ENCODE measurements around the gene ACTL7A.

- TF ChIP-seq MAFK (IDR thresholded peaks at IDR 0.05; ENCODE audit: low read depth, low read length) (no peak), RAD21 (IDR thresholded peaks at IDR 0.05; ENCODE audit: low read length) (no peak), POLR2A (IDR thresholded peaks at IDR 0.05; ENCODE audit: low read depth, low read length) (no peak), RFX5 (IDR thresholded peaks at IDR 0.05; ENCODE audit: low read depth, low read length) (no peak), CHD1 (IDR thresholded peaks at IDR 0.05; ENCODE audit: low read depth, low read length) (no peak), RCOR1 (IDR thresholded peaks at IDR 0.05; ENCODE audit: insufficient replicate concordance, low read length) (no peak), CEBPB (IDR thresholded peaks at IDR 0.05; ENCODE audit: low read depth, low read length) (no peak), BHLHE40 (IDR thresholded peaks at IDR 0.05; ENCODE audit: low read depth, low read length) (no peak), FOS (IDR thresholded peaks at IDR 0.05; ENCODE audit: low read depth, low read length) (no peak), MXI1 (IDR thresholded peaks at IDR 0.05; ENCODE audit: borderline replicate concordance, low read depth, low read length) (no peak)
- TF ChIP-seq, protein P1, sequence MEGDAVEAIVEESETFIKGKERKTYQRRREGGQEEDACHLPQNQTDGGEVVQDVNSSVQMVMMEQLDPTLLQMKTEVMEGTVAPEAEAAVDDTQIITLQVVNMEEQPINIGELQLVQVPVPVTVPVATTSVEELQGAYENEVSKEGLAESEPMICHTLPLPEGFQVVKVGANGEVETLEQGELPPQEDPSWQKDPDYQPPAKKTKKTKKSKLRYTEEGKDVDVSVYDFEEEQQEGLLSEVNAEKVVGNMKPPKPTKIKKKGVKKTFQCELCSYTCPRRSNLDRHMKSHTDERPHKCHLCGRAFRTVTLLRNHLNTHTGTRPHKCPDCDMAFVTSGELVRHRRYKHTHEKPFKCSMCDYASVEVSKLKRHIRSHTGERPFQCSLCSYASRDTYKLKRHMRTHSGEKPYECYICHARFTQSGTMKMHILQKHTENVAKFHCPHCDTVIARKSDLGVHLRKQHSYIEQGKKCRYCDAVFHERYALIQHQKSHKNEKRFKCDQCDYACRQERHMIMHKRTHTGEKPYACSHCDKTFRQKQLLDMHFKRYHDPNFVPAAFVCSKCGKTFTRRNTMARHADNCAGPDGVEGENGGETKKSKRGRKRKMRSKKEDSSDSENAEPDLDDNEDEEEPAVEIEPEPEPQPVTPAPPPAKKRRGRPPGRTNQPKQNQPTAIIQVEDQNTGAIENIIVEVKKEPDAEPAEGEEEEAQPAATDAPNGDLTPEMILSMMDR (conservative IDR thresholded peaks at IDR 0.05; ENCODE audit: low read depth, low read length) = no peak
- TF ChIP-seq, protein P2, sequence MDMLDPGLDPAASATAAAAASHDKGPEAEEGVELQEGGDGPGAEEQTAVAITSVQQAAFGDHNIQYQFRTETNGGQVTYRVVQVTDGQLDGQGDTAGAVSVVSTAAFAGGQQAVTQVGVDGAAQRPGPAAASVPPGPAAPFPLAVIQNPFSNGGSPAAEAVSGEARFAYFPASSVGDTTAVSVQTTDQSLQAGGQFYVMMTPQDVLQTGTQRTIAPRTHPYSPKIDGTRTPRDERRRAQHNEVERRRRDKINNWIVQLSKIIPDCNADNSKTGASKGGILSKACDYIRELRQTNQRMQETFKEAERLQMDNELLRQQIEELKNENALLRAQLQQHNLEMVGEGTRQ (IDR thresholded peaks at IDR 0.05; ENCODE audit: low read depth, low read length) = no peak
These were observed 24.5 kb upstream of the ACTL7A start for GRCh38 chr9:108837530-108837929.

Measured in IMR-90 (cell line).